Measurements from ENCODE around the gene SLC12A7. TPM values are rescaled to one million over a fixed set of nuclear protein-coding genes. Genes with fewer than 3 reads are reported as not detected.

SLC12A7 gene
- total RNA-seq, 1 donor from 2014 or later: 30.5 TPM

GRCh38 chr5:1004461-1005248 is 107.2 kb downstream of the SLC12A7 start:
- TF ChIP-seq EZH2 (IDR thresholded peaks at IDR 0.05; ENCODE audit: insufficient read depth, low read length) (peak; percentile 71), CTCF (IDR thresholded peaks at IDR 0.05; ENCODE audit: insufficient read depth, low read depth, low read length) (no peak)
- FAIRE-seq (no peak), DNase-seq (ENCODE audit: low read depth) (no peak)
- Mint-ChIP-seq H3K4me1 (ENCODE audit: low read depth, unreplicated experiment) (no peaks in the 10 kb centered on the region), H3K36me3 (ENCODE audit: low read depth, unreplicated experiment) (peaks cover 1% of the 10 kb centered on the region), H3K9me3 (ENCODE audit: unreplicated experiment) (no peaks in the 10 kb centered on the region), H3K4me3 (ENCODE audit: unreplicated experiment) (no peak overlapping the region), H3K27me3 (ENCODE audit: low read depth, unreplicated experiment) (peaks cover 44% of the 10 kb centered on the region), H3K27ac (ENCODE audit: unreplicated experiment) (no peak overlapping the region)
- Histone ChIP-seq H3K9me3 (ENCODE audit: insufficient read depth, low read depth, low read length) (no peaks in the 10 kb centered on the region), H3K79me2 (ENCODE audit: insufficient read depth, low read length) (no peaks in the 10 kb centered on the region), H3K27ac (ENCODE audit: low read depth, low read length) (no peak overlapping the region), H4K20me1 (ENCODE audit: insufficient read depth, low read length) (no peaks in the 10 kb centered on the region), H2AFZ (ENCODE audit: low read depth, low read length) (peak overlapping the region; percentile 10), H3K4me3 (ENCODE audit: insufficient read depth, low read depth, low read length) (no peak overlapping the region), H3K36me3 (ENCODE audit: insufficient read depth, low read length) (no peaks in the 10 kb centered on the region), H3K27me3 (ENCODE audit: insufficient read depth, low read length) (peaks cover 53% of the 10 kb centered on the region), H3K4me2 (ENCODE audit: low read length) (peak overlapping the region; percentile 52), H3K4me1 (ENCODE audit: insufficient read depth, low read length) (no peaks in the 10 kb centered on the region), H3K9ac (ENCODE audit: low read length) (no peak overlapping the region)

GRCh38 chr5:1003296-1003937 is 108.4 kb downstream of the SLC12A7 start:
- peak overlapping the region; percentile 18 for H3K27ac Mint-ChIP-seq (ENCODE audit: unreplicated experiment)
- no peaks in the 10 kb centered on the region for H3K4me1 Mint-ChIP-seq (ENCODE audit: low read depth, unreplicated experiment)
- H3K4me3 Mint-ChIP-seq (ENCODE audit: unreplicated experiment): no peak overlapping the region
- H3K4me3 ChIP-seq (ENCODE audit: insufficient read depth, low read depth, low read length): no peak overlapping the region
- no peak overlapping the region for H2AFZ ChIP-seq (ENCODE audit: low read depth, low read length)
- DNase-seq (ENCODE audit: low read depth) (no peak), FAIRE-seq (no peak)
- H4K20me1 ChIP-seq (ENCODE audit: insufficient read depth, low read length): no peaks in the 10 kb centered on the region
- no peak overlapping the region for H3K9ac ChIP-seq (ENCODE audit: low read length)
- no peaks in the 10 kb centered on the region for H3K9me3 ChIP-seq (ENCODE audit: insufficient read depth, low read depth, low read length)
- H3K4me1 ChIP-seq (ENCODE audit: insufficient read depth, low read length): no peaks in the 10 kb centered on the region
- no peaks in the 10 kb centered on the region for H3K79me2 ChIP-seq (ENCODE audit: insufficient read depth, low read length)
- no peak overlapping the region for H3K27ac ChIP-seq (ENCODE audit: low read depth, low read length)
- H3K36me3 ChIP-seq (ENCODE audit: insufficient read depth, low read length): no peaks in the 10 kb centered on the region
- TF ChIP-seq EZH2 (IDR thresholded peaks at IDR 0.05; ENCODE audit: insufficient read depth, low read length): no peak
- no peak for TF ChIP-seq CTCF (IDR thresholded peaks at IDR 0.05; ENCODE audit: insufficient read depth, low read depth, low read length)
- peaks cover 55% of the 10 kb centered on the region for H3K27me3 Mint-ChIP-seq (ENCODE audit: low read depth, unreplicated experiment)
- peaks cover 1% of the 10 kb centered on the region for H3K36me3 Mint-ChIP-seq (ENCODE audit: low read depth, unreplicated experiment)
- no peak overlapping the region for H3K4me2 ChIP-seq (ENCODE audit: low read length)
- no peaks in the 10 kb centered on the region for H3K9me3 Mint-ChIP-seq (ENCODE audit: unreplicated experiment)
- H3K27me3 ChIP-seq (ENCODE audit: insufficient read depth, low read length): peaks cover 57% of the 10 kb centered on the region

- FAIRE-seq: no peak
- Mint-ChIP-seq H3K4me3 (ENCODE audit: unreplicated experiment) (no peak overlapping the region), H3K9me3 (ENCODE audit: unreplicated experiment) (no peaks in the 10 kb centered on the region), H3K36me3 (ENCODE audit: low read depth, unreplicated experiment) (peaks cover 1% of the 10 kb centered on the region), H3K4me1 (ENCODE audit: low read depth, unreplicated experiment) (no peaks in the 10 kb centered on the region), H3K27ac (ENCODE audit: unreplicated experiment) (no peak overlapping the region), H3K27me3 (ENCODE audit: low read depth, unreplicated experiment) (peaks cover 53% of the 10 kb centered on the region)
- Histone ChIP-seq H3K9ac (ENCODE audit: low read length) (no peak overlapping the region), H3K27me3 (ENCODE audit: insufficient read depth, low read length) (peaks cover 55% of the 10 kb centered on the region), H3K4me1 (ENCODE audit: insufficient read depth, low read length) (no peaks in the 10 kb centered on the region), H3K4me2 (ENCODE audit: low read length) (no peak overlapping the region), H3K9me3 (ENCODE audit: insufficient read depth, low read depth, low read length) (no peaks in the 10 kb centered on the region), H2AFZ (ENCODE audit: low read depth, low read length) (no peak overlapping the region), H4K20me1 (ENCODE audit: insufficient read depth, low read length) (no peaks in the 10 kb centered on the region), H3K27ac (ENCODE audit: low read depth, low read length) (no peak overlapping the region), H3K4me3 (ENCODE audit: insufficient read depth, low read depth, low read length) (no peak overlapping the region), H3K79me2 (ENCODE audit: insufficient read depth, low read length) (no peaks in the 10 kb centered on the region), H3K36me3 (ENCODE audit: insufficient read depth, low read length) (no peaks in the 10 kb centered on the region)
- DNase-seq (ENCODE audit: low read depth): no peak
- TF ChIP-seq CTCF (IDR thresholded peaks at IDR 0.05; ENCODE audit: insufficient read depth, low read depth, low read length) (no peak), EZH2 (IDR thresholded peaks at IDR 0.05; ENCODE audit: insufficient read depth, low read length) (no peak)
Measured at GRCh38 chr5:1002836-1003235, 109.0 kb downstream of the SLC12A7 start.

Measured in astrocyte (in vitro differentiated cells and primary cell).